ENCODE data around the gene SNX18. TPM values are rescaled to one million over a fixed set of nuclear protein-coding genes. Genes with fewer than 3 reads are reported as not detected.

SNX18 gene
- total RNA-seq, 1 experiment from 2014 or later = 14.3 TPM

GRCh38 chr5:54580997-54581811, 63.6 kb downstream of the SNX18 start:
- no peak for DNase-seq
- POLR2A ChIA-PET (ENCODE audit: unreplicated experiment) = no interaction called here
- no peaks in the 10 kb centered on the region for H3F3A ChIP-seq (ENCODE audit: low read length, unreplicated experiment)
- no peaks in the 10 kb centered on the region for H3K27me3 ChIP-seq (ENCODE audit: low read length)
- no peaks in the 10 kb centered on the region for H3K79me2 ChIP-seq (ENCODE audit: low read length)
- CTCF ChIA-PET = no interaction called here
- no peaks in the 10 kb centered on the region for H3K9me2 ChIP-seq (replicated peaks; ENCODE audit: low read length)
- no peaks in the 10 kb centered on the region for H3K9me3 ChIP-seq (ENCODE audit: low read length)
- ATAC-seq = no peak
- no peak overlapping the region for H3K4me2 ChIP-seq (ENCODE audit: low read length)
- H3K36me3 ChIP-seq (ENCODE audit: low read depth, low read length) = no peaks in the 10 kb centered on the region
- TF ChIP-seq EZH2 (IDR thresholded peaks at IDR 0.05; ENCODE audit: low read length, unreplicated experiment) (no peak), EZH2phosphoT487 (IDR thresholded peaks at IDR 0.05; ENCODE audit: borderline replicate concordance, low read length) (no peak)
- intact Hi-C loops (cut with micrococcal nuclease) = no loop called here
- no peak overlapping the region for H3K27ac ChIP-seq (ENCODE audit: low read length)
- no peak overlapping the region for H3K9ac ChIP-seq (ENCODE audit: low read length)
- no peak overlapping the region for H3K4me3 ChIP-seq (ENCODE audit: low read length)
- no peak overlapping the region for H2AFZ ChIP-seq (ENCODE audit: low read length)
- no peaks in the 10 kb centered on the region for H3K4me1 ChIP-seq (ENCODE audit: insufficient read depth, low read length)
- no peaks in the 10 kb centered on the region for H4K20me1 ChIP-seq (ENCODE audit: low read length)
- BruUV-seq (replicated peaks) = no TSS peak

DNA sequence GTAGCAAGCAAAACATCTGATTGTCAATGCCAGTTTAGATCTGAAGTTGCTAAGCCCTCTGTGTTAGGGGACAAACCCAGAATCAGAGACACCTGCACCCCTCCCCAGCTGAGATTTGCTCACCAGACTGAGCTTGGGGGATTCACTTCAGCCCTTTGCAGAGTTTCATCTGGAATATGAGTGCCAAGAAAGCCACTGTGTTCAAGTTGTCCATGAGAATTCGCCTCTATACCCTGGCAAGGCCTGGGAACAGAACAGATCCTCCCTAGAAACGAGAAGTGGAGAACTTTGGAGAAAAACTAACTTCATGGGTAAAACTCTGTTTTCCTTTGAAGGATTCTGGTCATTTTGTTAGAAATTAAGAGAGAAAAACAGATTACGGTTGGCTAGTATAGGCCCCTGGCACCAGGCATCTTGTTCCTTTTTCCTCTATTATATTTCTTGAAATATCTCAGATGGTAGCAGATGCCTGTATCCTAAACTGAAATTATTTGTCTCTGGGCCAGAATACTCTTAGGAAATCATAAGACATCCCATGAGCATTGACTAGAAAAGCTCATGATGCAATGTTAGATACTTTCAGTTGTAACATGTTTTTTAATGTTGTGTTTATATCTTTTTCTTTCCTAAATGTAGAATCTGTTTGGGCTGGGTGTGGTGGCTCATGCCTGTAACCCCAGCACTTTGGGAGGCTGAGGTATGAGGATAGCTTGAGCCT, 64.4 kb downstream of the SNX18 start:
- CTCF ChIA-PET = no interaction called here
- no peaks in the 10 kb centered on the region for H3F3A ChIP-seq (ENCODE audit: low read length, unreplicated experiment)
- H3K27me3 ChIP-seq (ENCODE audit: low read length) = no peaks in the 10 kb centered on the region
- no peak overlapping the region for H3K4me2 ChIP-seq (ENCODE audit: low read length)
- ATAC-seq = no peak
- no peaks in the 10 kb centered on the region for H3K4me1 ChIP-seq (ENCODE audit: insufficient read depth, low read length)
- no peak for DNase-seq
- H3K4me3 ChIP-seq (ENCODE audit: low read length) = no peak overlapping the region
- intact Hi-C loops (cut with micrococcal nuclease) = no loop called here
- no peak overlapping the region for H3K27ac ChIP-seq (ENCODE audit: low read length)
- no peak for TF ChIP-seq CTCF (conservative IDR thresholded peaks at IDR 0.05; ENCODE audit: low read depth, low read length)
- no peak for TF ChIP-seq EZH2 (IDR thresholded peaks at IDR 0.05; ENCODE audit: low read length, unreplicated experiment)
- TF ChIP-seq EZH2phosphoT487 (IDR thresholded peaks at IDR 0.05; ENCODE audit: borderline replicate concordance, low read length) = no peak
- H4K20me1 ChIP-seq (ENCODE audit: low read length) = no peaks in the 10 kb centered on the region
- H3K79me2 ChIP-seq (ENCODE audit: low read length) = no peaks in the 10 kb centered on the region
- no peaks in the 10 kb centered on the region for H3K36me3 ChIP-seq (ENCODE audit: low read depth, low read length)
- no peaks in the 10 kb centered on the region for H3K9me2 ChIP-seq (replicated peaks; ENCODE audit: low read length)
- no peak overlapping the region for H2AFZ ChIP-seq (ENCODE audit: low read length)
- H3K9me3 ChIP-seq (ENCODE audit: low read length) = no peaks in the 10 kb centered on the region
- no peak overlapping the region for H3K9ac ChIP-seq (ENCODE audit: low read length)
- no TSS peak for BruUV-seq (replicated peaks)
- POLR2A ChIA-PET (ENCODE audit: unreplicated experiment) = no interaction called here

DNA sequence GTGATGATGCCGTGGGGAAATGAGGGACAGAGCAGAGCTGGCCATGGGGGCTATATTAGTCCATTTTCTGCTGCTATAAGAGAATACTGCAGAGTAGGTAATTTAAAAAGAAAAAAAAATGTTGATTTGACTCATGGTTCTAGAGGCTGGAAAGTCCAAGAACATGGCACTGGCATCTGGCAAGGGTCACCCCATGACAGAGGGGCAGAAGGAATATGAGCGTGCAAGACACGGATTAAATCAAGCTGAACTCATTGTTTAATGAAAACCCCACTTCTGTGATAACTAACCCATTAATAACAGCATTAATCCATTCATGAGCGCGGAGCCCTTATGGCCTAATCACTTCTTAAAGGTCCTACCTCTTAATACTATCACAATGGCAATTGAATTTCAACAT, 68.8 kb downstream of the SNX18 start:
- ATAC-seq = no peak
- intact Hi-C loops (cut with micrococcal nuclease) = no loop called here
- no peaks in the 10 kb centered on the region for H3K9me3 ChIP-seq (ENCODE audit: low read length)

More for the DNA sequence above, 68.8 kb downstream of the SNX18 start:
- Histone ChIP-seq H3F3A (ENCODE audit: low read length, unreplicated experiment) (no peaks in the 10 kb centered on the region), H3K9ac (ENCODE audit: low read length) (no peak overlapping the region), H3K4me2 (ENCODE audit: low read length) (no peak overlapping the region), H4K20me1 (ENCODE audit: low read length) (no peaks in the 10 kb centered on the region), H3K36me3 (ENCODE audit: low read depth, low read length) (no peaks in the 10 kb centered on the region), H3K4me3 (ENCODE audit: low read length) (no peak overlapping the region), H3K27me3 (ENCODE audit: low read length) (no peaks in the 10 kb centered on the region), H3K79me2 (ENCODE audit: low read length) (no peaks in the 10 kb centered on the region), H3K9me2 (replicated peaks; ENCODE audit: low read length) (no peaks in the 10 kb centered on the region), H2AFZ (ENCODE audit: low read length) (no peak overlapping the region), H3K27ac (ENCODE audit: low read length) (no peak overlapping the region), H3K4me1 (ENCODE audit: insufficient read depth, low read length) (no peaks in the 10 kb centered on the region)
- TF ChIP-seq EZH2 (IDR thresholded peaks at IDR 0.05; ENCODE audit: low read length, unreplicated experiment) (no peak), EZH2phosphoT487 (IDR thresholded peaks at IDR 0.05; ENCODE audit: borderline replicate concordance, low read length) (no peak), CTCF (conservative IDR thresholded peaks at IDR 0.05; ENCODE audit: low read depth, low read length) (no peak)
- no peak for DNase-seq
- CTCF ChIA-PET = no interaction called here
- POLR2A ChIA-PET (ENCODE audit: unreplicated experiment) = no interaction called here
- BruUV-seq (replicated peaks) = no TSS peak
